GM12864 (cell line): ENCODE results near the gene MEOX2.

Experiments
- DNase-seq: peaks from one replicate; pipeline ENCODE4 v3.0.0-alpha.2; 2011; ENCODE audit warnings: low read depth
- H3K4me3 ChIP-seq: 2 replicates; pipeline ENCODE4 v1.5.1; 2011; ENCODE audit warnings: mild to moderate bottlenecking, low read depth, low read length, control low read depth
- TF ChIP-seq, protein P1 (sequence below): IDR thresholded peaks from 2 replicates; pipeline ENCODE4 v1.5.1; 2011; ENCODE audit warnings: low read depth, mild to moderate bottlenecking, moderate library complexity, low read length, control low read depth, inconsistent platforms; ENCODE audit errors: missing control alignments

MEOX2 gene

DNA sequence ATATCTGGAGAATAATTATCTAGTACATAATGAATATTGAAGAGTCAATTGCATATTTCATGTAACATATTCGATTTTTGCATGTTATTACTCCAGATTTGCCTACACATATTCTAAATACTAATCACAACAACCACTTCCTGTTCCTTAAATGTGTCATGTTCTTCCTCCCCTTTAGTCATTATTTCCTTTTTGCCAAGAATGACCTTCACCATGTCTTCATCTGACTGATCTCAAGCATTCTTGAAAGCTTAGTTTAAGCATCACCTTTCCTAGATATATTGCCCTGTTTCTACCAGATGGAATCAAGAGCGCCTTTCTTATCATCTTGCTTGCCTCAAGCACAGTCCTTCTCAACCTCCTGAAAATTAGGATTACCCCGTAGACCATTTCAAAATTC, 23.5 kb upstream of the MEOX2 start:
- DNase-seq = no peak
- H3K4me3 ChIP-seq = no peak overlapping the region
- TF ChIP-seq, protein P1, sequence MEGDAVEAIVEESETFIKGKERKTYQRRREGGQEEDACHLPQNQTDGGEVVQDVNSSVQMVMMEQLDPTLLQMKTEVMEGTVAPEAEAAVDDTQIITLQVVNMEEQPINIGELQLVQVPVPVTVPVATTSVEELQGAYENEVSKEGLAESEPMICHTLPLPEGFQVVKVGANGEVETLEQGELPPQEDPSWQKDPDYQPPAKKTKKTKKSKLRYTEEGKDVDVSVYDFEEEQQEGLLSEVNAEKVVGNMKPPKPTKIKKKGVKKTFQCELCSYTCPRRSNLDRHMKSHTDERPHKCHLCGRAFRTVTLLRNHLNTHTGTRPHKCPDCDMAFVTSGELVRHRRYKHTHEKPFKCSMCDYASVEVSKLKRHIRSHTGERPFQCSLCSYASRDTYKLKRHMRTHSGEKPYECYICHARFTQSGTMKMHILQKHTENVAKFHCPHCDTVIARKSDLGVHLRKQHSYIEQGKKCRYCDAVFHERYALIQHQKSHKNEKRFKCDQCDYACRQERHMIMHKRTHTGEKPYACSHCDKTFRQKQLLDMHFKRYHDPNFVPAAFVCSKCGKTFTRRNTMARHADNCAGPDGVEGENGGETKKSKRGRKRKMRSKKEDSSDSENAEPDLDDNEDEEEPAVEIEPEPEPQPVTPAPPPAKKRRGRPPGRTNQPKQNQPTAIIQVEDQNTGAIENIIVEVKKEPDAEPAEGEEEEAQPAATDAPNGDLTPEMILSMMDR = no peak

DNA sequence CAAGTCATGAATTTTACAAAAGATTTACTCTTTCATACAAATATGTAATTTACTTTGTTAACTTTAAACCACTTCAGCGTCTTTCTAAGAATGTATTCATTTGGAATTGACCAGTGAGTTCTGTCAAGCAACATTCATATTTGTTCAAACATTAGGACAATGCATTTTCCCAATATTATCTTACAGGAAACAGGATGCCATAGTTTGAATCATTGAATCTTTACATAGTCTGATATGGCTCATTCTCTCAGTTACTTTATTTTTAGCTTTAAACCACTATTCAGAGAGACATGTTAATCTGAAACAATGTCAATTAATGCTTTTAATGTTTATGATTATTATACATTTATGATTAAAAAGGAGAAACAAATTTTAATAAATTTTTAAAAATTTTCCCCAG, 21.1 kb upstream of the MEOX2 start:
- H3K4me3 ChIP-seq = no peak overlapping the region
- TF ChIP-seq, protein P1 = no peak
- no peak for DNase-seq

DNA sequence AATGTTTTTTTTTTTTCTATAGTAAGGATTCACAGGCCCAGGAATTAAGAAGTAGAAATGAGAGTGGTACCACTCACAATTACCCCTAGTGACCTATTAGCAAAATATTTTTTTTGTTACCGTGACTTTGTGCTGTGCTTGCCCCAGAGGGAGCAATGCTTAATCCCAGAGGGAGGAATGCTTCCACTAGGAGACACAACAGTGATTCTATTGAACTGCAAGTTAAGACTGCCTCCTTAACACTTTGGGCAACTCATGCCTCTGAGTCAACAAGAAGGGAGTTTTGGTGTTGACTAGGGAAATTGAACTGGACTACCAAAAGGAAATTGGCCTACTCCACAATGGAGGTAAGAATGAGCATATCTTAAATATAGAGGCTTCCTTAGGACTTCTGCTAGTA, 17.2 kb upstream of the MEOX2 start:
- H3K4me3 ChIP-seq = no peak overlapping the region
- no peak for DNase-seq
- TF ChIP-seq, protein P1 = no peak

DNA sequence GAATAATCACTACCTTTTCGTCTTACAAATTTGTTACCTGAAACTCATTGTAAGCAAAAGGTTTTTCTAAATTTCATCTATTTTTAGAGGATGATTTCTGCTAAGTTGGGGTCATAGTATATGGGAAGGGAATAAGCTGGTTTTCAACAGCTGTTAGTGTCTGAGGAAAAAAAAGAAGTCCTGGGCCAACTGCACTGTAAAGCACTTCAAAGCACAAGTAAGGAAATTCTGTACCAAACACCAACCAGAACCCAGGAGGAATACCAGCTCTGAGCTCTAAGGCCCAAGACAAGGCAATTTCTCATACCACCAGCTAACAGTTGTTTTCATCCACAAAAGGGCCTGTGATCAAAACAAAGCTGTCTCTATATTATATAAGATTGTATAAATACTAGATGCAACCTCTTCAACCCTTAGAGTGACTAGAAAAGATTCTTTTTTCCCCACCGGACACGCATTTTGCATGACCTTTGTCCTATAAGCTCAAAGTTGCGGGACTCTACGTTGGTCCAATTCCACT, 6.1 kb upstream of the MEOX2 start:
- DNase-seq = no peak
- TF ChIP-seq, protein P1 = no peak
- no peak overlapping the region for H3K4me3 ChIP-seq

DNA sequence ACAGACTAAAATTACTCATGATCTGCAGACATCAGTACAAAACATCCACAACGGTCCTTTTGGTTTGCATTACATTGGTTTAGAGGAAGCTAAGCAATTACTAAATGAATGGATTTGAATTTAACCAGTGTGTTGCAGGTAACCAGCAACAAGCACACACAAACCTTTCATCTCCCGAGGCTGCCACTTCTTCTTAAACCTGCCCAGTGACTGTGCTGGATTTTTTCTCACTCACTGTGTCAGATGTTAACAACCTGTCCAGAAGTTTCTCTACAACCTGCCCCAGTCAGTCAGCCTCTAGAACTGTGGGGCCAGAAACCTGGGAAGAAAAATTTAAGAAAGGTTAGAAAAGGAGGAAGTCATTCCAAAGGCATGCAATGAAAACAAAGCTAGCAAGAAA, 2.4 kb upstream of the MEOX2 start:
- no peak for DNase-seq
- no peak overlapping the region for H3K4me3 ChIP-seq
- TF ChIP-seq, protein P1 = no peak

DNA sequence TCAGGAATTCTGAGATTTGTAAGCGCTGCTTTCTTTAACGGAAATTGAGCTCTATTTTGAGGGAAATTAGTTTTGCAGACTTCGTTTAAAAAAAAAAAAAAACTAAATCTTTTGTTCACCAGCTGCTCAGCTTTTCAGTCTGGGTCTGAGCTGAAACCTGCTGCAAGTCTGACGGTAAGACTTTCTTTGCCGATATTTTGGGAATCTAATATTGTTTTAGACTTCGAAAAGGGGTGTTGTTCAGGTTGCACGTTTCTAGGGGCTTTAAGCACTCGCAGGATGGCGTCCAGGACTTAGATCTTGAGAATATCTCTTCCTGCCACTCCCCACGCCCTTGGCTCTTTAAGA, 1.8 kb upstream of the MEOX2 start:
- DNase-seq = no peak
- H3K4me3 ChIP-seq = no peak overlapping the region
- TF ChIP-seq, protein P1 = no peak

DNA sequence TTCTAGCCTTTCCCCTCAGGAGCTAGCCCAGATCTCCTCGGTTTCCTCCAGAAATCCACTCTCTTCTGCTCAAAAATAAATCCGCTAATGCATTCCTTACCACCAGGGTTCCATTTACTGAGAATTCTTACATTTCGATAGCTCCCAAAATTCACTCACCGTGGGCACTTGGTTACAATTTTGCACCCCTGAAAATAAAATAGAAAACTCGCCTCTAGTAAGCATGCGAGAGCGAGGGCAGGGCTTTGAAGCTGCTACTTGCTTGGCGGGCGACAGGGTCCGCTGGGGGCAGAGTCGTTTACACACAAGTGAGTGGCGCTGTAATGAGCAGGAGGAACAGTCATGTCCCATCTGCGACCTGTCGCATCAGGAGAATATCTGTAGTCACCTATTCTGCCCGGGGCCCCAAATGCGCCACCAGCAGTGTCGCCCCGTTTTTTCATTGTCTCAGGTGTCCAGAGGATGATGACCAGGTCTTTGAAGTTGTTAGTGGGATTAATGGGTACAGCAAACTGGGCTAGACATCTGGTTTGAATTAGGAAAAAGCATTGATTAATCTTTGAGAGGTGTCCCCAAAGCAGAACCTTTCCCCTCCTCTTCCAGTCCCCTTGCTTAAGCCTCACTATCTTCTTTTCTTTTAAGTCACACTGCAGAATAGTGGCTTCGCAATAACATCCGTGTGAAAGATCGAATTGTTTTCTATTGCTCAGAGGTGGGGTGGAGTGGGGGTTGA, 1.2 kb upstream of the MEOX2 start:
- no peak for DNase-seq
- H3K4me3 ChIP-seq = no peak overlapping the region
- TF ChIP-seq, protein P1 = no peak
